ENCODE measurements around the gene ZNF780B.

Gene ZNF780B

GRCh38 chr19:40089462-40089861 lies 33.4 kb upstream of the ZNF780B start:
- Histone ChIP-seq H3K27ac (ENCODE audit: low read length, poor library complexity, severe bottlenecking) (no peak overlapping the region), H4K91ac (ENCODE audit: low read length) (no peak overlapping the region), H3K4me1 (ENCODE audit: control insufficient read depth, insufficient read depth, low read depth, low read length) (peaks cover 5% of the 10 kb centered on the region), H2BK120ac (ENCODE audit: low read depth, low read length) (no peak overlapping the region), H3K14ac (ENCODE audit: low read length in 2 of 2) (no peak overlapping the region), H2BK12ac (ENCODE audit: low read length in 2 of 2) (no peak overlapping the region), H2BK15ac (ENCODE audit: low read depth, poor library complexity, severe bottlenecking) (no peak overlapping the region), H3K9me3 (ENCODE audit: control insufficient read depth, low read length) (no peaks in the 10 kb centered on the region), H3K79me1 (replicated peaks; ENCODE audit: low read length, poor library complexity, severe bottlenecking) (peaks cover 16% of the 10 kb centered on the region), H3K18ac (ENCODE audit: low read depth in 1 of 2, low read length in 2 of 2) (no peak overlapping the region), H3K4me2 (ENCODE audit: low read length, poor library complexity, severe bottlenecking) (peak overlapping the region; percentile 93), H2AFZ (ENCODE audit: low read depth, low read length) (no peak overlapping the region), H4K8ac (ENCODE audit: low read length) (no peak overlapping the region), H3K27me3 (ENCODE audit: control insufficient read depth in 1 of 2, insufficient read depth in 1 of 2, low read length in 2 of 2) (no peaks in the 10 kb centered on the region), H3K9ac (ENCODE audit: low read length) (peak overlapping the region; percentile 91), H3K4ac (ENCODE audit: low read depth in 1 of 2, low read length in 2 of 2) (no peak overlapping the region), H2AK5ac (ENCODE audit: low read length, severe bottlenecking) (no peak overlapping the region), H2BK5ac (ENCODE audit: low read depth, low read length, poor library complexity, severe bottlenecking) (no peak overlapping the region), H3K23ac (ENCODE audit: low read length in 2 of 2) (no peak overlapping the region), H3K36me3 (ENCODE audit: control insufficient read depth in 1 of 2, insufficient read depth in 2 of 2, low read depth in 1 of 2, low read length in 2 of 2) (peaks cover 0 to 3% of the 10 kb centered on the region in 2 experiments), H3K4me3 (ENCODE audit: insufficient read depth in 1 of 2, low read depth in 1 of 2, low read length in 2 of 2) (peak overlapping the region in 1 of 2 experiments; percentile 88)
- 93% methylated on average over 4 of the region's 4 CpGs for WGBS
- peak; percentile 27 for DNase-seq

- no peak overlapping the region for H2AK5ac ChIP-seq (ENCODE audit: low read length, severe bottlenecking)
- no peak overlapping the region for H3K23ac ChIP-seq (ENCODE audit: low read length in 2 of 2)
- no peak overlapping the region for H4K8ac ChIP-seq (ENCODE audit: low read length)
- H3K4me1 ChIP-seq (ENCODE audit: control insufficient read depth, insufficient read depth, low read depth, low read length): peaks cover 5% of the 10 kb centered on the region
- no peaks in the 10 kb centered on the region for H3K27me3 ChIP-seq (ENCODE audit: control insufficient read depth in 1 of 2, insufficient read depth in 1 of 2, low read length in 2 of 2)
- DNase-seq: no peak
- no peak overlapping the region for H2BK5ac ChIP-seq (ENCODE audit: low read depth, low read length, poor library complexity, severe bottlenecking)
- no peak overlapping the region for H3K27ac ChIP-seq (ENCODE audit: low read length, poor library complexity, severe bottlenecking)
- H2BK15ac ChIP-seq (ENCODE audit: low read depth, poor library complexity, severe bottlenecking): no peak overlapping the region
- H3K4ac ChIP-seq (ENCODE audit: low read depth in 1 of 2, low read length in 2 of 2): no peak overlapping the region
- H3K79me1 ChIP-seq (replicated peaks; ENCODE audit: low read length, poor library complexity, severe bottlenecking): peaks cover 17% of the 10 kb centered on the region
- H2BK120ac ChIP-seq (ENCODE audit: low read depth, low read length): no peak overlapping the region
- H3K4me2 ChIP-seq (ENCODE audit: low read length, poor library complexity, severe bottlenecking): no peak overlapping the region
- peaks cover 4 to 13% of the 10 kb centered on the region in 2 experiments for H3K36me3 ChIP-seq (ENCODE audit: control insufficient read depth in 1 of 2, insufficient read depth in 2 of 2, low read depth in 1 of 2, low read length in 2 of 2)
- no peak overlapping the region for H2AFZ ChIP-seq (ENCODE audit: low read depth, low read length)
- H3K4me3 ChIP-seq (ENCODE audit: insufficient read depth in 1 of 2, low read depth in 1 of 2, low read length in 2 of 2): peak overlapping the region in 1 of 2 experiments; percentile 88
- H3K9me3 ChIP-seq (ENCODE audit: control insufficient read depth, low read length): no peaks in the 10 kb centered on the region
- no peak overlapping the region for H3K14ac ChIP-seq (ENCODE audit: low read length in 2 of 2)
- no peak overlapping the region for H2BK12ac ChIP-seq (ENCODE audit: low read length in 2 of 2)
- 100% methylated on average over 2 of the region's 5 CpGs for WGBS
- H4K91ac ChIP-seq (ENCODE audit: low read length): no peak overlapping the region
- H3K9ac ChIP-seq (ENCODE audit: low read length): no peak overlapping the region
- H3K18ac ChIP-seq (ENCODE audit: low read depth in 1 of 2, low read length in 2 of 2): no peak overlapping the region
Measured at GRCh38 chr19:40088299-40089047, 32.4 kb upstream of the ZNF780B start.

- no peak overlapping the region for H2BK12ac ChIP-seq (ENCODE audit: low read length in 2 of 2)
- H3K23ac ChIP-seq (ENCODE audit: low read length in 2 of 2): no peak overlapping the region
- H3K79me1 ChIP-seq (replicated peaks; ENCODE audit: low read length, poor library complexity, severe bottlenecking): peaks cover 21% of the 10 kb centered on the region
- H3K4me3 ChIP-seq (ENCODE audit: insufficient read depth in 1 of 2, low read depth in 1 of 2, low read length in 2 of 2): no peak overlapping the region
- H3K14ac ChIP-seq (ENCODE audit: low read length in 2 of 2): no peak overlapping the region
- H2AK5ac ChIP-seq (ENCODE audit: low read length, severe bottlenecking): no peak overlapping the region
- WGBS: 86% methylated on average over 4 of the region's 4 CpGs
- H3K36me3 ChIP-seq (ENCODE audit: control insufficient read depth in 1 of 2, insufficient read depth in 2 of 2, low read depth in 1 of 2, low read length in 2 of 2): peaks cover 21 to 49% of the 10 kb centered on the region in 2 experiments
- no peak overlapping the region for H2AFZ ChIP-seq (ENCODE audit: low read depth, low read length)
- no peak for DNase-seq
- H3K4me1 ChIP-seq (ENCODE audit: control insufficient read depth, insufficient read depth, low read depth, low read length): peaks cover 6% of the 10 kb centered on the region
- H2BK5ac ChIP-seq (ENCODE audit: low read depth, low read length, poor library complexity, severe bottlenecking): no peak overlapping the region
- H3K9ac ChIP-seq (ENCODE audit: low read length): no peak overlapping the region
- H3K18ac ChIP-seq (ENCODE audit: low read depth in 1 of 2, low read length in 2 of 2): no peak overlapping the region
- H4K91ac ChIP-seq (ENCODE audit: low read length): no peak overlapping the region
- H3K4ac ChIP-seq (ENCODE audit: low read depth in 1 of 2, low read length in 2 of 2): no peak overlapping the region
- H4K8ac ChIP-seq (ENCODE audit: low read length): no peak overlapping the region
- H3K9me3 ChIP-seq (ENCODE audit: control insufficient read depth, low read length): peaks cover 7% of the 10 kb centered on the region
- H2BK120ac ChIP-seq (ENCODE audit: low read depth, low read length): no peak overlapping the region
- H3K27ac ChIP-seq (ENCODE audit: low read length, poor library complexity, severe bottlenecking): no peak overlapping the region
- no peak overlapping the region for H2BK15ac ChIP-seq (ENCODE audit: low read depth, poor library complexity, severe bottlenecking)
- H3K4me2 ChIP-seq (ENCODE audit: low read length, poor library complexity, severe bottlenecking): no peak overlapping the region
- H3K27me3 ChIP-seq (ENCODE audit: control insufficient read depth in 1 of 2, insufficient read depth in 1 of 2, low read length in 2 of 2): no peaks in the 10 kb centered on the region
Measured at GRCh38 chr19:40084948-40085347, 28.9 kb upstream of the ZNF780B start.

- Histone ChIP-seq H2BK15ac (ENCODE audit: low read depth, poor library complexity, severe bottlenecking) (no peak overlapping the region), H3K4ac (ENCODE audit: low read depth in 1 of 2, low read length in 2 of 2) (no peak overlapping the region), H4K91ac (ENCODE audit: low read length) (no peak overlapping the region), H2AK5ac (ENCODE audit: low read length, severe bottlenecking) (no peak overlapping the region), H2BK5ac (ENCODE audit: low read depth, low read length, poor library complexity, severe bottlenecking) (no peak overlapping the region), H4K8ac (ENCODE audit: low read length) (no peak overlapping the region), H3K4me3 (ENCODE audit: insufficient read depth in 1 of 2, low read depth in 1 of 2, low read length in 2 of 2) (no peak overlapping the region), H3K18ac (ENCODE audit: low read depth in 1 of 2, low read length in 2 of 2) (no peak overlapping the region), H3K14ac (ENCODE audit: low read length in 2 of 2) (no peak overlapping the region), H2BK120ac (ENCODE audit: low read depth, low read length) (no peak overlapping the region), H3K4me1 (ENCODE audit: control insufficient read depth, insufficient read depth, low read depth, low read length) (peaks cover 4% of the 10 kb centered on the region), H3K27ac (ENCODE audit: low read length, poor library complexity, severe bottlenecking) (no peak overlapping the region), H3K4me2 (ENCODE audit: low read length, poor library complexity, severe bottlenecking) (no peak overlapping the region), H2AFZ (ENCODE audit: low read depth, low read length) (no peak overlapping the region), H3K9me3 (ENCODE audit: control insufficient read depth, low read length) (peaks cover 42% of the 10 kb centered on the region), H3K79me1 (replicated peaks; ENCODE audit: low read length, poor library complexity, severe bottlenecking) (peaks cover 25% of the 10 kb centered on the region), H2BK12ac (ENCODE audit: low read length in 2 of 2) (no peak overlapping the region), H3K36me3 (ENCODE audit: control insufficient read depth in 1 of 2, insufficient read depth in 2 of 2, low read depth in 1 of 2, low read length in 2 of 2) (peaks cover 30 to 81% of the 10 kb centered on the region in 2 experiments), H3K9ac (ENCODE audit: low read length) (no peak overlapping the region), H3K23ac (ENCODE audit: low read length in 2 of 2) (no peak overlapping the region), H3K27me3 (ENCODE audit: control insufficient read depth in 1 of 2, insufficient read depth in 1 of 2, low read length in 2 of 2) (no peaks in the 10 kb centered on the region)
- 100% methylated on average over 1 of the region's 1 CpG for WGBS
- no peak for DNase-seq
Measured at GRCh38 chr19:40081411-40081810, 25.4 kb upstream of the ZNF780B start.
